VCaP (cell line): ENCODE results near the gene MYRFL.

Experiments
- H3K27ac ChIP-seq: fragments of 450-650 bp; 2 replicates; pipeline ENCODE4 v1.5.1; 2017
- TF ChIP-seq, protein P1 (sequence below): fragments of 450-650 bp; conservative IDR thresholded peaks from 2 replicates; pipeline ENCODE4 v1.5.1; 2017; ENCODE audit warnings: mild to moderate bottlenecking, moderate library complexity

The MYRFL gene

GRCh38 chr12:69834576-69834975 lies 9.5 kb downstream of the MYRFL start:
- TF ChIP-seq, protein P1, sequence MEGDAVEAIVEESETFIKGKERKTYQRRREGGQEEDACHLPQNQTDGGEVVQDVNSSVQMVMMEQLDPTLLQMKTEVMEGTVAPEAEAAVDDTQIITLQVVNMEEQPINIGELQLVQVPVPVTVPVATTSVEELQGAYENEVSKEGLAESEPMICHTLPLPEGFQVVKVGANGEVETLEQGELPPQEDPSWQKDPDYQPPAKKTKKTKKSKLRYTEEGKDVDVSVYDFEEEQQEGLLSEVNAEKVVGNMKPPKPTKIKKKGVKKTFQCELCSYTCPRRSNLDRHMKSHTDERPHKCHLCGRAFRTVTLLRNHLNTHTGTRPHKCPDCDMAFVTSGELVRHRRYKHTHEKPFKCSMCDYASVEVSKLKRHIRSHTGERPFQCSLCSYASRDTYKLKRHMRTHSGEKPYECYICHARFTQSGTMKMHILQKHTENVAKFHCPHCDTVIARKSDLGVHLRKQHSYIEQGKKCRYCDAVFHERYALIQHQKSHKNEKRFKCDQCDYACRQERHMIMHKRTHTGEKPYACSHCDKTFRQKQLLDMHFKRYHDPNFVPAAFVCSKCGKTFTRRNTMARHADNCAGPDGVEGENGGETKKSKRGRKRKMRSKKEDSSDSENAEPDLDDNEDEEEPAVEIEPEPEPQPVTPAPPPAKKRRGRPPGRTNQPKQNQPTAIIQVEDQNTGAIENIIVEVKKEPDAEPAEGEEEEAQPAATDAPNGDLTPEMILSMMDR, result no peak

GRCh38 chr12:69835081-69835480 lies 10.1 kb downstream of the MYRFL start:
- TF ChIP-seq, protein P1, result no peak
- H3K27ac ChIP-seq, result peak overlapping the region; percentile 93; the same call in 1 of the 2 replicates

More at GRCh38 chr12:69834576-69834975, 9.5 kb downstream of the MYRFL start:
- H3K27ac ChIP-seq, result peak overlapping the region; percentile 93; the same call in 1 of the 2 replicates

- TF ChIP-seq, protein P1, result no peak
- peak overlapping the region; percentile 93 for H3K27ac ChIP-seq
Observed at GRCh38 chr12:69836015-69836414, 11.0 kb downstream of the MYRFL start.

GRCh38 chr12:69837191-69837590 lies 12.2 kb downstream of the MYRFL start:
- TF ChIP-seq, protein P1, result no peak
- H3K27ac ChIP-seq, result peak overlapping the region; percentile 93

GRCh38 chr12:69837657-69838415 lies 12.8 kb downstream of the MYRFL start:
- H3K27ac ChIP-seq, result peak overlapping the region; percentile 93
- TF ChIP-seq, protein P1, result no peak

DNA sequence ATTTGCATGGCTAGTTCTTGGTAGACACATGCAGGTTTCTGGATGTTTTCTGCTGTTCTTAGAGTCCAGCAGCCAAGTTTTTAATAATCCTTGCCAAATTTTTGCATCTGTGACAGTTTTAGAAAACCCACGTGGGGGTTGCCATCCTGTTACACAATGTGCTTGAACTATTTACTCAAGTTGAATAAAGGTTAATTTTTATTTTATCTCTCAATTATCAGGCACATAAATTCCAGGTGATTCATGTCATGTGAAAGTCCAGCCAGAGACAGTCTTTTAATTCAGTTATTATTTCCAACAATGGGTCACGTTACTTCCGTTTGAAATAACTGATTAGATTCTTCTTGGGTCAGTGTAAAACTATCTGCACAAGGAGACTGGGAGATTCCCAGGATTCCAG lies 15.7 kb downstream of the MYRFL start:
- TF ChIP-seq, protein P1, result no peak
- H3K27ac ChIP-seq, result peak overlapping the region; percentile 93

- H3K27ac ChIP-seq, result peak overlapping the region; percentile 93
- TF ChIP-seq, protein P1, result no peak
Observed at GRCh38 chr12:69843608-69844007, 18.6 kb downstream of the MYRFL start.
